Heart right ventricle (tissue), 16 donors: ENCODE measurements around the gene B4GALT5. TPM values are rescaled to one million over a fixed set of nuclear protein-coding genes. Genes with fewer than 3 reads are reported as not detected.
"Not testable (repeated sequence)": the region's sequence is repeated elsewhere in the genome, so short reads cannot be mapped to it uniquely, and the experiment has no call there.

Experiments
- ATAC-seq, 8 donors: fragments of 200-7000 bp; cut with Tn5 transposase; one replicate each; pipeline ENCODE4 v1.9.1; 2020; ENCODE audit warnings: mild to moderate bottlenecking in 8 of 8, moderate library complexity in 8 of 8, moderate number of reproducible peaks in 1 of 8
- DNase-seq, 2 donors: peaks; one replicate each; pipeline ENCODE4 v3.0.0-alpha.2; 2020
- H3K27ac ChIP-seq, 10 donors: fragments of 200-600 bp; sonication (generic) in 2 of 10; one replicate each; pipeline versions ENCODE4 v1.5.0 to v1.8.0; 2020 to 2022; ENCODE audit warnings: mild to moderate bottlenecking in 3 of 10
- H3K27me3 ChIP-seq, 7 donors: fragments of 200-600 bp; one replicate each; pipeline ENCODE4 v1.8.0; 2021 to 2022; ENCODE audit warnings: mild to moderate bottlenecking in 2 of 7
- H3K36me3 ChIP-seq, 9 donors: fragments of 200-600 bp; sonication (generic) in 1 of 9; one replicate each; pipeline versions ENCODE4 v1.5.0 to v1.8.0; 2020 to 2022; ENCODE audit warnings: mild to moderate bottlenecking in 2 of 9
- H3K4me1 ChIP-seq, 9 donors: fragments of 200-600 bp; sonication (generic) in 1 of 9; one replicate each; pipeline versions ENCODE4 v1.5.0 to v1.8.0; 2020 to 2022; ENCODE audit warnings: mild to moderate bottlenecking in 4 of 9
- H3K4me3 ChIP-seq, 10 donors: fragments of 200-600 bp; sonication (generic) in 2 of 10; one replicate each; pipeline versions ENCODE4 v1.5.0 to v1.8.0; 2020 to 2022; ENCODE audit warnings: mild to moderate bottlenecking in 7 of 10, moderate library complexity in 2 of 10
- H3K9me3 ChIP-seq, 11 donors: fragments of 200-600 bp in 10 of 11; sonication (generic) in 2 of 11; one replicate each; pipeline versions ENCODE4 v1.5.0 to v1.8.0; 2013 to 2022; ENCODE audit warnings: mild to moderate bottlenecking in 2 of 11, control low read depth in 1 of 11, moderate library complexity in 1 of 11
- WGBS, 2 donors: extraction: QIAGEN DNeasy Blood & Tissue Kit; methylation state at CpG; one replicate each; pipeline ENCODE4 v1.1.7; 2013; ENCODE audit warnings: inconsistent platforms in 1 of 2; 5-methylcytosine and 5-hydroxymethylcytosine counted together
- intact Hi-C, 10 donors: fragments of 100-400 bp; cut with DNase I; formaldehyde crosslinking; loops; one replicate each; pipeline versions ENCODE4 v1.11.1 to v1.14.2; 2022
- polyA plus RNA-seq, 2 donors: library from polyadenylated mRNA; stranded (reverse); fragments of 200-250 nt; gene quantifications; one replicate each; pipeline ENCODE4 v1.2.3, GENCODE V29; 2013
- total RNA-seq, 10 donors: library from RNA; stranded (reverse); fragmentation: NEBNext Ultra II Directional in 3 of 10; extraction: Animal tissue kit (Norgen Biotek cat#: 25700) in 3 of 10; gene quantifications; one replicate each; pipeline versions ENCODE4 v1.2.1 to v1.2.4, GENCODE V29; 2021 to 2023
- TF ChIP-seq, protein P1 (sequence below), 9 donors: fragments of 200-600 bp; sonication (generic) in 2 of 9; IDR thresholded peaks; one replicate each; pipeline versions ENCODE4 v1.5.0 to v1.8.0; 2021 to 2022; ENCODE audit warnings: antibody characterized with exemption in 9 of 9, mild to moderate bottlenecking in 5 of 9, moderate library complexity in 1 of 9
- donor health status: Arrhythmogenic right ventricular cardiomyopathy.
- donor health status: ischemic (EF 13 %, LVEDD 7.1; RV severe dilation, severe dysfunction).
- donor health status: healthy with polysubstance abuse.
- donor health status: DM: no; HTN: yes; CAD: no.
- donor health status: DM: no; HTN: no; CAD: no.
- donor health status: ischemic (EF 25% LVEDD 6.9; RV normal size, moderate dysfunction).
- donor health status: ischemic (EF 25% LVEDD 5.7; RV mildly dilated, moderate dysfunction).
- donor health status: healthy.
- donor health status: DM: yes; HTN: yes; CAD: no.
- donor health status: Ischemic cardiomyopathy.
- donor health status: ischemic (EF 35%, LVEDD 5.7; RV mildly dilated, moderate dysfunction).
- donor health status: nonischemic (EF 11% LVEDD 7.7; RV severe dilation, severe dysfunction).
- donor health status: DM: yes; HTN: yes; CAD: no.
- donor health status: PGD.
- donor health status: ischemic (EF 29% LVEDD 5.4; RV normal size, mild dysfunction).
- donor health status: nonischemic (EF 23%, LVEDD 6.1; RV moderate dilation, normal function).

The B4GALT5 gene
- total and polyA plus RNA-seq, 12 donors, result 7.4 to 61.6 (median 29.6) TPM

DNA sequence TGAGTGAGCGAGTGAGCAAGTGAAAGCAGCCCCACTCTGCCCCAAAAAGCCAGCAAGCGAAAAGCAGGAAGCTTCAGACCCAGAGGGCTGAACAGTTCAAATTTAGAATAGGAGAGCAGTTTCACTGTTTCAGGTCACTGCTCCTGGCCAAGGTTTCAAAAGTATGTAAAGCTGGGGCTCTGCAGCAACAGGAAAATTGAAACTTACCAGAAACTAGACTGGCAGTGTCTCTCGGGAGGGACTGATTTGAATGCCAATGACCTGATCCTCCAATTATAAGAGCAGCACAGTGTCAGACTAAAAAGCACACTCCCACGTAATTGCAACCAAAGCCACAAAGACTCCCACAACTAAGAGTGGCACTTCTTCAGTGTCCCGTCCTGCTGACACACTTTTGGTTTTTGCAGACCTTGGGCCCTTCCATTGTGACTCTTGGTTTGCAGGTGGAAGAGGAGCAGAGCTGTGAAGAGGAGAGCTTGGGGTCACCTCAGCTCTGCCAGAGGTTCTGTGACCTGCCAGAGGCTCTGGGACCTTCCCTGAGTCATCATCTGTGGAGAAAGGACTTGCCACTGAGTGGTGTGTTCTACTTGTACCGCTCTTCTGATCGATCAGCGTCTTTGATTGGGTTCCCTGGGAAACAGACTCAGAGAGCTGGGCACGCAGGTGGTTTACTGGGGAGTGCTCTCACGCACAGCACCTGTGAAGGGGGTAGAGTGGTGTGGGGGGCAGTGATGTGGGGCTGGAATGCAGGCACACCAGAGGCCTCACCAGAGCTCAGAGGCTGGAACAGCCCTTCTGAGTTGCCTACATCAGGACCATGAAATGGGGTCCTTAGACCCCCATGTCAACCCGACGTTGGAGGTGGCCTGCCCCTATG, 93.1 kb downstream of the B4GALT5 start:
- ATAC-seq (no peak), DNase-seq (no peak)
- intact Hi-C loops, result no loop called here
- WGBS, 2 donors, result 86 to 87% methylated on average over 12 of the region's 12 CpGs
- peaks cover 0 to 12% (median 0%) of the 10 kb centered on the region in 9 donors for H3K4me1 ChIP-seq
- H3K36me3 ChIP-seq, result no peaks in the 10 kb centered on the region
- peaks cover 0 to 13% (median 7%) of the 10 kb centered on the region in 11 donors for H3K9me3 ChIP-seq
- no peak overlapping the region for H3K4me3 ChIP-seq
- TF ChIP-seq, protein P1, sequence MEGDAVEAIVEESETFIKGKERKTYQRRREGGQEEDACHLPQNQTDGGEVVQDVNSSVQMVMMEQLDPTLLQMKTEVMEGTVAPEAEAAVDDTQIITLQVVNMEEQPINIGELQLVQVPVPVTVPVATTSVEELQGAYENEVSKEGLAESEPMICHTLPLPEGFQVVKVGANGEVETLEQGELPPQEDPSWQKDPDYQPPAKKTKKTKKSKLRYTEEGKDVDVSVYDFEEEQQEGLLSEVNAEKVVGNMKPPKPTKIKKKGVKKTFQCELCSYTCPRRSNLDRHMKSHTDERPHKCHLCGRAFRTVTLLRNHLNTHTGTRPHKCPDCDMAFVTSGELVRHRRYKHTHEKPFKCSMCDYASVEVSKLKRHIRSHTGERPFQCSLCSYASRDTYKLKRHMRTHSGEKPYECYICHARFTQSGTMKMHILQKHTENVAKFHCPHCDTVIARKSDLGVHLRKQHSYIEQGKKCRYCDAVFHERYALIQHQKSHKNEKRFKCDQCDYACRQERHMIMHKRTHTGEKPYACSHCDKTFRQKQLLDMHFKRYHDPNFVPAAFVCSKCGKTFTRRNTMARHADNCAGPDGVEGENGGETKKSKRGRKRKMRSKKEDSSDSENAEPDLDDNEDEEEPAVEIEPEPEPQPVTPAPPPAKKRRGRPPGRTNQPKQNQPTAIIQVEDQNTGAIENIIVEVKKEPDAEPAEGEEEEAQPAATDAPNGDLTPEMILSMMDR (IDR thresholded peaks at IDR 0.05), result no peak
- no peaks in the 10 kb centered on the region for H3K27me3 ChIP-seq
- H3K27ac ChIP-seq, result no peak overlapping the region

DNA sequence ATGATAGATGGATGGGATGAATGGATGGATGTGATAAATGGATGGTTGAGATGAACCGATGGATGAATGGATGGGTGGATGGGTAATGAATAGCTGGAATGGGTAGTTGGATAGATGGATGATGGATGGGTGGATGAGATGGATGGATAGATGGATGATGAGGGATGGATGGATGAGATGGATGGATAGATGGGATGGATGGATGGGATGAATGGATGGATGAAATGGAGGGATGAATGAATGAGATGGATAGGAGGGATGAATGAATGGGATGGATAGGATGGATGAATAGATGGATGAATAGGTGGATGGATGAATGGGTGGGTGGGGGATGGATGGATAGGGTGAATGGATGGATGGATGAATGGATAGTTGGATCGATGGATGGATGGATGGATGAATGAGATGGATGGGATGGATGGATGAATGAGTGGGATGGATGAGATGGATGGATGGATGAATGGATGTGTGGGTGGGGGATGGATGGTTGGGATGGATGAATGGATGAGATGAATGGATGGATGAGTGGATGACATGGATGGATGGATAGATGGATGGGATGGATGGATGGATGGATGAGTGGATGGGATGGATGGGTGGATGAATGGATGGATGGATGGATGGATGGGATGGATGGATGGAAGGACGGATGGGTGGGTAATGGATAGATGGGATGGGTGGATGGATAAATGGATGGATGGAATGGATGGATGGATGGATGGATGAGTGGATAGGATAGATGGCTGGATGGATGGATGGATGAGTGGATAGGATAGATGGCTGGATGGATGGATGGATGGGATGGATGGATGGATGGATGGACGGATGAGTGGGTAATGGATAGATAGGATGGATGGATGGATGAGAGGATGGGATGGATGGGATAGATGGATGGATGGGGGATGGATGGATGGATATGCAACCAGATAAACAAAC, 94.3 kb downstream of the B4GALT5 start:
- intact Hi-C loops, result loop anchor here in 7 of 10 donors (5.0 to 10.0 kb wide), 5 partner anchors 95 to 295 kb away; partner anchors contain the start of genes SLC9A8 (in 4 of the 7), B4GALT5 (in 2 of the 7) and SPATA2 (in 1 of the 7)
- no peak for ATAC-seq
- Histone ChIP-seq H3K4me3 (no peak overlapping the region), H3K36me3 (no peaks in the 10 kb centered on the region), H3K9me3 (peaks cover 0 to 13% (median 7%) of the 10 kb centered on the region in 11 donors), H3K4me1 (peaks cover 0 to 7% (median 0%) of the 10 kb centered on the region in 9 donors), H3K27me3 (no peaks in the 10 kb centered on the region), H3K27ac (no peak overlapping the region)
- 94 to 97% methylated on average over 4 of the region's 4 CpGs for WGBS, 2 donors
- no peak for DNase-seq
- TF ChIP-seq, protein P1 (IDR thresholded peaks at IDR 0.05), result no peak

DNA sequence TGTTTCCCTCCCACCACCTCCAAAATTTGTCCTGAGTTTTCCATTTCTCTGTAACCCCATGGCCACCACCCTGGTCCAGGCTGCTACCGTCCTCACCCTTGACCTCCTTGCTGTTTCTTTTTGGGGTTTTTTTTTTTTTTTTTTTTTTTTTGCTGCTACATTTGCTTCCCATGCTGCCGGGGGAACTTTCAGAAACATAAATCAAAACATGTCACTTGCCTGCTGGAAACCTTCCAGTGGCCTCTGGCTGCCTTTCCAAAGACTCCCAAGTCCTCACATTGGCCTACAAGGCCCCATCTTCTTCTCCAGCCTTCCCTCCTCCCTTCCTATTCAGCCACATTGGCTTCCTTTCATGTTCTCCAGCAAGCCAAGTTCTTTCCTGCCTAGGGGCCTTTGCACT, 95.4 kb downstream of the B4GALT5 start:
- no peak overlapping the region for H3K27ac ChIP-seq
- no peak overlapping the region for H3K4me3 ChIP-seq
- DNase-seq, result no peak
- TF ChIP-seq, protein P1 (IDR thresholded peaks at IDR 0.05), result no peak
- 36 to 48% methylated on average over 2 of the region's 2 CpGs for WGBS, 2 donors
- intact Hi-C loops, result loop anchor here in 7 of 10 donors (5.0 to 10.0 kb wide), 5 partner anchors 97 to 297 kb away; partner anchors contain the start of genes SLC9A8 (in 4 of the 7), B4GALT5 (in 2 of the 7) and SPATA2 (in 1 of the 7)
- no peaks in the 10 kb centered on the region for H3K36me3 ChIP-seq
- H3K4me1 ChIP-seq, result peaks cover 0 to 7% (median 0%) of the 10 kb centered on the region in 9 donors
- no peaks in the 10 kb centered on the region for H3K27me3 ChIP-seq
- no peak for ATAC-seq
- peaks cover 0 to 13% (median 7%) of the 10 kb centered on the region in 11 donors for H3K9me3 ChIP-seq

DNA sequence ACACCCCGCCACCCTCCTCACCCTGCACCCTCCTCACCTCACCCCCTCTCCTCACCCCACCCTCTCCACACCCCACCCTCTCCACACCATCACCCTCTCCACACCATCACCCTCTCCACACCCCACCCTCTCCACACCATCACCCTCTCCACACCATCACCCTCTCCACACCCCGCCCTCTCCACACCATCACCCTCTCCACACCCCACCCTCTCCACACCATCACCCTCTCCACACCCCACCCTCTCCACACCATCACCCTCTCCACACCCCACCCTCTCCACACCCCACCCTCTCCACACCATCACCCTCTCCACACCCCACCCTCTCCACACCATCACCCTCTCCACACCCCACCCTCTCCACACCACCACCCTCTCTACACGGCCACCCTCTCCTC, 96.3 kb downstream of the B4GALT5 start:
- peaks cover 0 to 13% (median 6%) of the 10 kb centered on the region in 9 donors for H3K4me1 ChIP-seq
- H3K4me3 ChIP-seq, H3K27ac ChIP-seq, H3K9me3 ChIP-seq, ATAC-seq, H3K36me3 ChIP-seq, H3K27me3 ChIP-seq: not testable (repeated sequence)
- intact Hi-C loops, result loop anchor here in 7 of 10 donors (5.0 to 10.0 kb wide), 5 partner anchors 97 to 297 kb away; partner anchors contain the start of genes SLC9A8 (in 4 of the 7), B4GALT5 (in 2 of the 7) and SPATA2 (in 1 of the 7)
- WGBS, 2 donors, result 56 to 79% methylated on average over 2 of the region's 3 CpGs
- peak in 1 of 2 donors; percentile 31 for DNase-seq
